ENCODE results near the gene CD3G.

CD3G gene

GRCh38 chr11:118370774-118371173 is 26.6 kb downstream of the CD3G start:
- no peak for TF ChIP-seq CTCF (conservative IDR thresholded peaks at IDR 0.05; ENCODE audit: low read depth)
- peak; percentile 8 for DNase-seq (ENCODE audit: low spot score)
- no peak overlapping the region for H3K27ac ChIP-seq
- POLR2A ChIA-PET (ENCODE audit: low non-redundant PET), result no interaction called here
- CTCF ChIA-PET, result interaction anchor here (0.5 kb wide), 1 partner anchor 89 kb away, joined by 3 read pairs; no protein-coding TSS in a partner anchor

- TF ChIP-seq CTCF (conservative IDR thresholded peaks at IDR 0.05; ENCODE audit: low read depth), result no peak
- POLR2A ChIA-PET (ENCODE audit: low non-redundant PET), result no interaction called here
- DNase-seq (ENCODE audit: low spot score), result no peak
- no peak overlapping the region for H3K27ac ChIP-seq
- CTCF ChIA-PET, result no interaction called here
Measured at GRCh38 chr11:118373263-118373662, 29.1 kb downstream of the CD3G start.

GRCh38 chr11:118373871-118374270 is 29.7 kb downstream of the CD3G start:
- ChIA-PET CTCF (interaction anchor here (0.5 kb wide), 1 partner anchor 8 kb away, joined by 3 read pairs; no protein-coding TSS in a partner anchor), POLR2A (ENCODE audit: low non-redundant PET) (no interaction called here)
- no peak overlapping the region for H3K27ac ChIP-seq
- no peak for DNase-seq (ENCODE audit: low spot score)
- no peak for TF ChIP-seq CTCF (conservative IDR thresholded peaks at IDR 0.05; ENCODE audit: low read depth)

- ChIA-PET CTCF (no interaction called here), POLR2A (ENCODE audit: low non-redundant PET) (no interaction called here)
- H3K27ac ChIP-seq, result no peak overlapping the region
- no peak for DNase-seq (ENCODE audit: low spot score)
- TF ChIP-seq CTCF (conservative IDR thresholded peaks at IDR 0.05; ENCODE audit: low read depth), result no peak
Measured at GRCh38 chr11:118374729-118375128, 30.6 kb downstream of the CD3G start.

- H3K27ac ChIP-seq, result no peak overlapping the region
- no peak for TF ChIP-seq CTCF (conservative IDR thresholded peaks at IDR 0.05; ENCODE audit: low read depth)
- ChIA-PET CTCF (interaction anchor here (0.7 kb wide), 1 partner anchor 178 kb away, joined by 3 read pairs; no protein-coding TSS in a partner anchor), POLR2A (ENCODE audit: low non-redundant PET) (no interaction called here)
- no peak for DNase-seq (ENCODE audit: low spot score)
Measured at GRCh38 chr11:118375978-118376377, 31.8 kb downstream of the CD3G start.

GRCh38 chr11:118379497-118379896 is 35.4 kb downstream of the CD3G start:
- H3K27ac ChIP-seq, result no peak overlapping the region
- no peak for DNase-seq (ENCODE audit: low spot score)
- ChIA-PET CTCF (no interaction called here), POLR2A (ENCODE audit: low non-redundant PET) (no interaction called here)
- TF ChIP-seq CTCF (conservative IDR thresholded peaks at IDR 0.05; ENCODE audit: low read depth), result no peak

Measured in RWPE1 (cell line).